Measurements from ENCODE around the gene SMIM27.

DNA sequence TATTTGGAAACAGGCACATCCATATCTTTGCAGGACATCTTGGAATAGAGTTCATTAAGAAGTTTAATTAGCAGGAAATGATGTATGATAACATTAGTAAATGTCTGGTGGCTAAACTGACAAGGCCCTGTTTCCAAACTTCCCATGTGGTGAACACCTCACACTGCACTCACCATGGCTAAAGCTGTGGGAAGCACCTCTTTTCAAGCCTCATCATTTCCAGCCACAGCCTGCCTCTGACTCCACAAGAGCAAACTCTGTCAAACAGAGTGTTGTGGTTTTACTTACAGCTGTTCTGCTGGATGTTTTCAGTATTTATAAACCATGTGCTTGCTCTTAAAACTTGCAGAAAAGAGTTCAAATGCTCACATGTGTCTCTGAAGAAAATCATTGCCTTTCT is 35.8 kb downstream of the SMIM27 start:
- no peak for TF ChIP-seq RHOXF2B (CRISPR knock-in tag; conservative IDR thresholded peaks at IDR 0.05)
- no peak for TF ChIP-seq KAT2B (IDR thresholded peaks at IDR 0.05; ENCODE audit: low read depth, low read length)
- no peak for TF ChIP-seq ZKSCAN8 (CRISPR knock-in tag; IDR thresholded peaks at IDR 0.05)
- no peak for TF ChIP-seq POLR2A (conservative IDR thresholded peaks at IDR 0.05)
- no peak for TF ChIP-seq SMARCB1 (IDR thresholded peaks at IDR 0.05; ENCODE audit: insufficient read length, low read depth)
- TF ChIP-seq HNRNPLL (IDR thresholded peaks at IDR 0.05; ENCODE audit: low read depth, low read length, poor library complexity, severe bottlenecking) = no peak
- no peak for TF ChIP-seq EZH2 (IDR thresholded peaks at IDR 0.05; ENCODE audit: borderline replicate concordance, low read depth, low read length)
- TF ChIP-seq SMARCA4 (IDR thresholded peaks at IDR 0.05) = no peak
- no peak for TF ChIP-seq ZNF57 (CRISPR knock-in tag; IDR thresholded peaks at IDR 0.05)
- TF ChIP-seq CHD4 (IDR thresholded peaks at IDR 0.05; ENCODE audit: insufficient read depth, insufficient replicate concordance, low read depth, low read length, poor library complexity, severe bottlenecking) = no peak
- TF ChIP-seq, protein P1, sequence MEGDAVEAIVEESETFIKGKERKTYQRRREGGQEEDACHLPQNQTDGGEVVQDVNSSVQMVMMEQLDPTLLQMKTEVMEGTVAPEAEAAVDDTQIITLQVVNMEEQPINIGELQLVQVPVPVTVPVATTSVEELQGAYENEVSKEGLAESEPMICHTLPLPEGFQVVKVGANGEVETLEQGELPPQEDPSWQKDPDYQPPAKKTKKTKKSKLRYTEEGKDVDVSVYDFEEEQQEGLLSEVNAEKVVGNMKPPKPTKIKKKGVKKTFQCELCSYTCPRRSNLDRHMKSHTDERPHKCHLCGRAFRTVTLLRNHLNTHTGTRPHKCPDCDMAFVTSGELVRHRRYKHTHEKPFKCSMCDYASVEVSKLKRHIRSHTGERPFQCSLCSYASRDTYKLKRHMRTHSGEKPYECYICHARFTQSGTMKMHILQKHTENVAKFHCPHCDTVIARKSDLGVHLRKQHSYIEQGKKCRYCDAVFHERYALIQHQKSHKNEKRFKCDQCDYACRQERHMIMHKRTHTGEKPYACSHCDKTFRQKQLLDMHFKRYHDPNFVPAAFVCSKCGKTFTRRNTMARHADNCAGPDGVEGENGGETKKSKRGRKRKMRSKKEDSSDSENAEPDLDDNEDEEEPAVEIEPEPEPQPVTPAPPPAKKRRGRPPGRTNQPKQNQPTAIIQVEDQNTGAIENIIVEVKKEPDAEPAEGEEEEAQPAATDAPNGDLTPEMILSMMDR (IDR thresholded peaks at IDR 0.05 in 2 of 3, conservative IDR thresholded peaks at IDR 0.05 in 1 of 3; ENCODE audit: insufficient read depth in 2 of 3, low read depth in 1 of 3, low read length in 3 of 3) = no peak
- no peak for TF ChIP-seq POU5F1 (IDR thresholded peaks at IDR 0.05; ENCODE audit: borderline replicate concordance, low read depth, low read length, partially characterized antibody)
